ENCODE data around the gene OR6S1. TPM values are rescaled to one million over a fixed set of nuclear protein-coding genes. Genes with fewer than 3 reads are reported as not detected.

Gene OR6S1
- total and polyA plus RNA-seq, 8 donors: not detected

- intact Hi-C loops (cut with DNase I; ENCODE audit: low total_unique reads): loop anchor here (5.0 kb wide), 1 partner anchor 69 kb away; the partner anchor contains the start of gene ANG
- H3K4me1 ChIP-seq: peaks cover 0 to 45% (median 32%) of the 10 kb centered on the region in 4 donors
- H3K36me3 ChIP-seq: no peaks in the 10 kb centered on the region
- no peak for DNase-seq
- H3K27me3 ChIP-seq: peaks cover 0 to 3% (median 0%) of the 10 kb centered on the region in 3 donors
- WGBS, 5 donors: 27 to 44% (median 38%) methylated on average over 4 of the region's 4 CpGs
- H3K27ac ChIP-seq: no peak overlapping the region
- TF ChIP-seq POLR2A (IDR thresholded peaks at IDR 0.05) (no peak), POLR2AphosphoS5 (IDR thresholded peaks at IDR 0.05) (no peak)
- no peaks in the 10 kb centered on the region for H3K9me3 ChIP-seq
- no peak overlapping the region for H3K4me3 ChIP-seq
Observed at GRCh38 chr14:20618271-20618749, 23.2 kb downstream of the OR6S1 start.

GRCh38 chr14:20617138-20618003, 24.1 kb downstream of the OR6S1 start:
- TF ChIP-seq EP300 (IDR thresholded peaks at IDR 0.05) (no peak), POLR2AphosphoS5 (IDR thresholded peaks at IDR 0.05) (no peak), POLR2A (IDR thresholded peaks at IDR 0.05) (no peak), CTCF (IDR thresholded peaks at IDR 0.05) (no peak)
- no peak for DNase-seq
- Histone ChIP-seq H3K27ac (no peak overlapping the region), H3K27me3 (no peaks in the 10 kb centered on the region), H3K4me1 (peaks cover 0 to 46% (median 31%) of the 10 kb centered on the region in 4 donors), H3K36me3 (no peaks in the 10 kb centered on the region), H3K9me3 (no peaks in the 10 kb centered on the region), H3K4me3 (no peak overlapping the region)
- intact Hi-C loops (cut with DNase I; ENCODE audit: low total_unique reads): loop anchor here (5.0 kb wide), 1 partner anchor 70 kb away; the partner anchor contains the start of gene ANG
- 78 to 84% (median 84%) methylated on average over 10 to 12 of the region's 12 CpGs for WGBS, 5 donors

- intact Hi-C loops (cut with DNase I; ENCODE audit: low total_unique reads): loop anchor here (5.0 kb wide), 1 partner anchor 71 kb away; the partner anchor contains the start of gene ANG
- Histone ChIP-seq H3K36me3 (no peaks in the 10 kb centered on the region), H3K9me3 (no peaks in the 10 kb centered on the region), H3K4me3 (no peak overlapping the region), H3K4me1 (peaks cover 0 to 60% (median 34%) of the 10 kb centered on the region in 4 donors), H3K27ac (no peak overlapping the region), H3K27me3 (no peaks in the 10 kb centered on the region)
- TF ChIP-seq POLR2AphosphoS5 (IDR thresholded peaks at IDR 0.05) (no peak), EP300 (IDR thresholded peaks at IDR 0.05) (no peak)
- WGBS, 5 donors: 92 to 95% (median 93%) methylated on average over 5 of the region's 5 CpGs
- DNase-seq: no peak
Observed at GRCh38 chr14:20615996-20616395, 25.5 kb downstream of the OR6S1 start.

- H3K27me3 ChIP-seq: no peaks in the 10 kb centered on the region
- peaks cover 9 to 62% (median 40%) of the 10 kb centered on the region in 4 donors for H3K4me1 ChIP-seq
- WGBS, 5 donors: 9 to 16% (median 15%) methylated on average over 17 of the region's 17 CpGs
- peak overlapping the region; percentile 45 to 53 (median 48) for H3K4me3 ChIP-seq
- no peaks in the 10 kb centered on the region for H3K36me3 ChIP-seq
- intact Hi-C loops (cut with DNase I; ENCODE audit: low total_unique reads): no loop called here
- H3K9me3 ChIP-seq: no peaks in the 10 kb centered on the region
- H3K27ac ChIP-seq: peak overlapping the region; percentile 61 to 85 (median 80)
- TF ChIP-seq EP300 (IDR thresholded peaks at IDR 0.05) (peak; percentile 4), CTCF (IDR thresholded peaks at IDR 0.05) (no peak), POLR2A (IDR thresholded peaks at IDR 0.05) (no peak), POLR2AphosphoS5 (IDR thresholded peaks at IDR 0.05) (no peak)
- DNase-seq: no peak
Observed at GRCh38 chr14:20614038-20614840, 27.3 kb downstream of the OR6S1 start.
